Glutamatergic neuron (in vitro differentiated cells): ENCODE results near the gene AGTR1. TPM values are rescaled to one million over a fixed set of nuclear protein-coding genes. Genes with fewer than 3 reads are reported as not detected.

Experiments used
- DNase-seq: peaks from one replicate; pipeline ENCODE4 v3.0.0; 2022
- H3K27ac Mint-ChIP-seq: one replicate; pipeline ENCODE4 v1.8.0; 2020; ENCODE audit warnings: mild to moderate bottlenecking, mixed read lengths, inconsistent platforms; ENCODE audit not compliant: unreplicated experiment
- H3K27me3 Mint-ChIP-seq: one replicate; pipeline ENCODE4 v1.8.0; 2020; ENCODE audit warnings: mild to moderate bottlenecking, moderate library complexity, mixed read lengths, inconsistent platforms; ENCODE audit not compliant: unreplicated experiment
- H3K36me3 Mint-ChIP-seq: one replicate; pipeline ENCODE4 v1.8.0; 2020; ENCODE audit warnings: mild to moderate bottlenecking, mixed read lengths, inconsistent platforms; ENCODE audit not compliant: unreplicated experiment
- H3K4me1 Mint-ChIP-seq: one replicate; pipeline ENCODE4 v1.8.0; 2020; ENCODE audit warnings: mild to moderate bottlenecking, low read depth, mixed read lengths, inconsistent platforms; ENCODE audit not compliant: unreplicated experiment
- H3K4me3 Mint-ChIP-seq: one replicate; pipeline ENCODE4 v1.8.0; 2020; ENCODE audit warnings: mild to moderate bottlenecking, mixed read lengths, inconsistent platforms; ENCODE audit not compliant: unreplicated experiment
- H3K9me3 Mint-ChIP-seq: one replicate; pipeline ENCODE4 v1.8.0; 2020; ENCODE audit warnings: mild to moderate bottlenecking, moderate library complexity, mixed read lengths, inconsistent platforms; ENCODE audit not compliant: unreplicated experiment
- CTCF ChIP-seq: fragments of 200-600 bp; sonication (generic); IDR thresholded peaks from one replicate; pipeline ENCODE4 v1.5.0; 2021; ENCODE audit not compliant: partially characterized antibody, unreplicated experiment
- total RNA-seq: library from RNA; stranded (reverse); fragmentation: NEBNext Ultra II Directional; extraction: Animal tissue kit (Norgen Biotek cat#: 25700); gene quantifications from one replicate; pipeline ENCODE4 v1.2.1, GENCODE V29; 2021; ENCODE audit not compliant: unreplicated experiment

Gene AGTR1
- total RNA-seq, 1 donor from 2014 or later = not detected

- Mint-ChIP-seq H3K27ac (no peak overlapping the region), H3K4me3 (no peak overlapping the region), H3K36me3 (no peaks in the 10 kb centered on the region), H3K9me3 (no peaks in the 10 kb centered on the region), H3K4me1 (no peaks in the 10 kb centered on the region), H3K27me3 (no peaks in the 10 kb centered on the region)
- no peak for DNase-seq
- no peak for TF ChIP-seq CTCF
Measured at GRCh38 chr3:148657470-148657869, 40.2 kb upstream of the AGTR1 start.

- Mint-ChIP-seq H3K9me3 (no peaks in the 10 kb centered on the region), H3K4me1 (no peaks in the 10 kb centered on the region), H3K36me3 (no peaks in the 10 kb centered on the region), H3K4me3 (no peak overlapping the region), H3K27me3 (no peaks in the 10 kb centered on the region), H3K27ac (no peak overlapping the region)
- TF ChIP-seq CTCF = no peak
- no peak for DNase-seq
Measured at GRCh38 chr3:148659512-148659911, 38.2 kb upstream of the AGTR1 start.

- no peaks in the 10 kb centered on the region for H3K36me3 Mint-ChIP-seq
- H3K9me3 Mint-ChIP-seq = no peaks in the 10 kb centered on the region
- no peak overlapping the region for H3K27ac Mint-ChIP-seq
Measured at GRCh38 chr3:148680289-148680688, 17.4 kb upstream of the AGTR1 start.

GRCh38 chr3:148681080-148681479 lies 16.6 kb upstream of the AGTR1 start:
- H3K4me1 Mint-ChIP-seq = no peaks in the 10 kb centered on the region
- no peak for DNase-seq
- no peaks in the 10 kb centered on the region for H3K9me3 Mint-ChIP-seq
- H3K27ac Mint-ChIP-seq = no peak overlapping the region
- no peaks in the 10 kb centered on the region for H3K36me3 Mint-ChIP-seq
- TF ChIP-seq CTCF = no peak
- no peak overlapping the region for H3K4me3 Mint-ChIP-seq
- H3K27me3 Mint-ChIP-seq = no peaks in the 10 kb centered on the region

More at GRCh38 chr3:148680289-148680688, 17.4 kb upstream of the AGTR1 start:
- H3K27me3 Mint-ChIP-seq = no peaks in the 10 kb centered on the region
- H3K4me1 Mint-ChIP-seq = no peaks in the 10 kb centered on the region
- no peak for DNase-seq
- no peak overlapping the region for H3K4me3 Mint-ChIP-seq
- TF ChIP-seq CTCF = no peak

GRCh38 chr3:148682997-148683396 lies 14.7 kb upstream of the AGTR1 start:
- Mint-ChIP-seq H3K36me3 (no peaks in the 10 kb centered on the region), H3K9me3 (no peaks in the 10 kb centered on the region), H3K27ac (no peak overlapping the region), H3K27me3 (no peaks in the 10 kb centered on the region), H3K4me3 (no peak overlapping the region), H3K4me1 (no peaks in the 10 kb centered on the region)
- TF ChIP-seq CTCF = no peak
- no peak for DNase-seq
